Immature natural killer cell (primary cell): ENCODE results near the gene UCKL1. TPM values are rescaled to one million over a fixed set of nuclear protein-coding genes. Genes with fewer than 3 reads are reported as not detected.
"Not testable (repeated sequence)": the region's sequence is repeated elsewhere in the genome, so short reads cannot be mapped to it uniquely, and the experiment has no call there.

ENCODE experiments used
- DNase-seq, 3 donors: peaks; one replicate each; pipeline ENCODE4 v3.0.0; 2022; ENCODE audit warnings: mixed read lengths in 1 of 3
- H3K27ac Mint-ChIP-seq, 6 donors: one replicate each; pipeline ENCODE4 v1.8.0; 2020; ENCODE audit warnings: mixed read lengths in 6 of 6, mild to moderate bottlenecking in 5 of 6, inconsistent platforms in 4 of 6, moderate library complexity in 3 of 6
- H3K27me3 Mint-ChIP-seq, 3 donors: one replicate each; pipeline ENCODE4 v1.8.0; 2020 to 2021; ENCODE audit warnings: low read depth in 3 of 3, mild to moderate bottlenecking in 3 of 3, mixed read lengths in 3 of 3, moderate library complexity in 3 of 3, inconsistent platforms in 1 of 3
- H3K36me3 Mint-ChIP-seq, 3 donors: one replicate each; pipeline ENCODE4 v1.8.0; 2020; ENCODE audit warnings: mixed read lengths in 3 of 3, inconsistent platforms in 2 of 3, mild to moderate bottlenecking in 2 of 3
- H3K4me1 Mint-ChIP-seq, 2 donors: one replicate each; pipeline ENCODE4 v1.8.0; 2020; ENCODE audit warnings: inconsistent platforms in 2 of 2, mild to moderate bottlenecking in 2 of 2, mixed read lengths in 2 of 2, moderate library complexity in 1 of 2
- H3K4me3 Mint-ChIP-seq, 5 donors: one replicate each; pipeline ENCODE4 v1.8.0; 2020; ENCODE audit warnings: mild to moderate bottlenecking in 5 of 5, mixed read lengths in 5 of 5, inconsistent platforms in 3 of 5, moderate library complexity in 3 of 5
- H3K9me3 Mint-ChIP-seq, 6 donors: one replicate each; pipeline ENCODE4 v1.8.0; 2020; ENCODE audit warnings: mild to moderate bottlenecking in 6 of 6, mixed read lengths in 6 of 6, inconsistent platforms in 4 of 6, moderate library complexity in 3 of 6
- polyA plus RNA-seq, 3 donors: library from polyadenylated mRNA; unstranded; fragments of 300-500 nt; fragmentation: Illumina TruSeq; gene quantifications; one replicate each; pipeline ENCODE4 v1.2.3, GENCODE V29; 2021

Gene UCKL1
- polyA plus RNA-seq, 3 donors from 2014 or later: 19.3 to 35.5 (median 30.8) TPM

GRCh38 chr20:63960654-63961621, 4.7 kb upstream of the UCKL1 start:
- H3K9me3 Mint-ChIP-seq, H3K27ac Mint-ChIP-seq, H3K4me3 Mint-ChIP-seq, H3K36me3 Mint-ChIP-seq, H3K27me3 Mint-ChIP-seq, H3K4me1 Mint-ChIP-seq, DNase-seq: not testable (repeated sequence)

GRCh38 chr20:63959699-63960075, 3.5 kb upstream of the UCKL1 start:
- H3K9me3 Mint-ChIP-seq: no peaks in the 10 kb centered on the region

DNA sequence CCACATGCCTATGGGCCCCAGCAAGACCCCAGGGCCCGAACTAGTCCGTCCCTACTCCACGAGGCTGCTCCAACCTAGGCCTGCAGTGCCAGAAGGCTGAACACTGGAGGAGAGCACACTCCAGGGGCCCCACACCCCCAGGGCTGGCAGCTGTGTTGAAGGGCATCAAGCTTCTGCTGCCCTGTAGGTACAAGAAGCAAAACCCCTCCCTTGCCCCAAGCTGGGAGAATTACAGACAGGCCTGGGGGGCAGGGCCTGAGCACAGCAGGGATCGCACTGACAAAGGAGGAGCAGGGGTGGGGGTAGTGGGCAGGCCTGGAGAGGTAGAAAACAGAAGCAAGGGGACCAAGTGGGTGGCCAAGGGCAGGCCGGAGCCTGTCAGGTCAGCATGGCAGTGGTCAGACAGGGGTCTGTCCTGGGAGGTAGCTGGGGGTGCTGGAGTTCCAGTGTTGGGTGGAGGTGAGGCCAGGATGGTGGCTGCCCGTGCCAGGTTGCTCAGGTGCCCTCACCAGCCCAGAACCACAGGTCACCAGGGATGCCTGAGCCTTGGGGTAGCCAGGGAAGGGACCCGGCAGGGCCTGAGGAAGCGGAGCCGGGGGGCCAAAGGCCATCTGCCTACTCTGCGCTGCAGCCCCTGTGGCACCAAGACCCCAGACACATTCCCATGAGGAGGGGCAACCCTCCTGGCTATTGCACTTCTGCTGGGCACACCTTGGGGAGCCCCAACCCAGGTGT, 2.9 kb upstream of the UCKL1 start:
- no peaks in the 10 kb centered on the region for H3K36me3 Mint-ChIP-seq
- H3K27ac Mint-ChIP-seq: no peak overlapping the region
- H3K4me1 Mint-ChIP-seq: peaks cover 6 to 12% of the 10 kb centered on the region in 2 donors
- H3K9me3 Mint-ChIP-seq: no peaks in the 10 kb centered on the region
- no peak for DNase-seq
- H3K4me3 Mint-ChIP-seq: no peak overlapping the region
- peaks cover 0 to 5% (median 2%) of the 10 kb centered on the region in 3 donors for H3K27me3 Mint-ChIP-seq

More at GRCh38 chr20:63959699-63960075, 3.5 kb upstream of the UCKL1 start:
- H3K36me3 Mint-ChIP-seq: no peaks in the 10 kb centered on the region
- H3K27me3 Mint-ChIP-seq: peaks cover 0 to 2% (median 0%) of the 10 kb centered on the region in 3 donors
- H3K4me1 Mint-ChIP-seq: peaks cover under 1 to 7% of the 10 kb centered on the region in 2 donors
- H3K27ac Mint-ChIP-seq: no peak overlapping the region
- DNase-seq: no peak
- no peak overlapping the region for H3K4me3 Mint-ChIP-seq

- Mint-ChIP-seq H3K4me1 (peaks cover 13 to 17% of the 10 kb centered on the region in 2 donors), H3K9me3 (no peaks in the 10 kb centered on the region), H3K27me3 (peaks cover 1 to 6% (median 5%) of the 10 kb centered on the region in 3 donors), H3K27ac (no peak overlapping the region), H3K4me3 (peak overlapping the region in 1 of 5 donors; percentile 37), H3K36me3 (no peaks in the 10 kb centered on the region)
- DNase-seq: no peak
These were observed 2.3 kb upstream of the UCKL1 start for GRCh38 chr20:63958471-63958870.

DNA sequence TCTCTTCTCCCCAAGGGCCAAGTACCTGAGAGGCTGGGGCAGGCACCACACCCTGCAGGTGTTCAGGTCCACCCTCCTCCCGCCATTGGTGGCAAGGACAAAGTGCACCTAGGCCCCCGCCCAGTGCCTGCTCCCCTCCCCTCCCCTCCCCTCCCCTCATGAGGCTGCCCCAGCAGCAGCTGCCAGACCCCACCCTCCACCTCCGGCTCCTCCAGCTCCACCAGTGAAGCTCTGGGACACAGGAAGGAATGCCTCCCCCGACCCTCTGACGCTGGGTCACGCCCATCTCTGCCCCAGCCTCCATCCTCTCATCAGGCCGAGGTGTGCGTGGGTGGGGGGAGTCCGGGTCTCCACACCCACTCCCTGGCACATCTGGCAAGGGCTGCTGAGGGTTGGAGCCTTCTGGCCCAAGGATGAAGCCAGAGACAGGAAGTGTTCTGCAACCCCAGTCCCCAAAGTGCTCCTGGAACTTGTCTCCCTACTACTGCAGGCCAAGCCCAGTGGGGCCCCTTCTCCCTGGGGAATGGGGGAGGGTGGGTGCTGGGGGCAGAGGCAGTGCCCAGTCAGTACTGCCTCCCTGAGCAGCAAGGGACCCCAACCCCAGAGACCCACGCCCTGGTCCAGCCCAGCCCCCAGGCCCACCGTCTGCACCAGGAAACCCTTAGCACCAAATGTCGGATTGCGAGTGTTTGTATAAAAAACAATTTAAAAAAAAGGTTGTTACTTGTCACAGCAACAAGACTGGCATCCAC, 1.6 kb upstream of the UCKL1 start:
- Mint-ChIP-seq H3K4me1 (peaks cover 14 to 19% of the 10 kb centered on the region in 2 donors), H3K36me3 (no peaks in the 10 kb centered on the region), H3K27me3 (peaks cover 2 to 8% (median 5%) of the 10 kb centered on the region in 3 donors), H3K4me3 (no peak overlapping the region), H3K27ac (no peak overlapping the region), H3K9me3 (no peaks in the 10 kb centered on the region)
- DNase-seq: no peak

GRCh38 chr20:63957004-63957689, 931 bp upstream of the UCKL1 start:
- peak in 1 of 3 donors; percentile 36 for DNase-seq
- H3K4me1 Mint-ChIP-seq: peaks cover 14 to 19% of the 10 kb centered on the region in 2 donors
- H3K4me3 Mint-ChIP-seq: peak overlapping the region; percentile 23 to 86 (median 51)
- no peaks in the 10 kb centered on the region for H3K9me3 Mint-ChIP-seq
- peak overlapping the region in 2 of 6 donors; percentile 28 to 53 for H3K27ac Mint-ChIP-seq
- no peaks in the 10 kb centered on the region for H3K36me3 Mint-ChIP-seq
- H3K27me3 Mint-ChIP-seq: peaks cover 2 to 8% (median 8%) of the 10 kb centered on the region in 3 donors

DNA sequence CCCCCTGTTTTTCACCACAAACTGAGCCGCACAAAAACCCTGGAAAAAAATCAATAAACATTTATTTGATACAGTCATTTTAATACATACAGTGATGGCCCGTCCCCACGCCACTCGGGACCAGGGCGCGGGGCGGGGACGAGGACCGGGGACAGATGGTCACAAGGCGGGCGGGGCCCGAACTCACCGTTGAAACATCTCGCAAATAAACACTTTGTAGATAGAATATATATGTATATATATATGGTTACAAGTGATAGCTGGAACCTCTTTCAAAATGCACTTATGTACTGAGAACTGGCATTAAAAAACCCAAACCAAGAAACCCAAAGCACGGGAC, 418 bp upstream of the UCKL1 start:
- peaks cover 2 to 8% (median 8%) of the 10 kb centered on the region in 3 donors for H3K27me3 Mint-ChIP-seq
- peak overlapping the region; percentile 82 to 87 (median 85) for H3K4me3 Mint-ChIP-seq
- peaks cover 14 to 19% of the 10 kb centered on the region in 2 donors for H3K4me1 Mint-ChIP-seq
- no peaks in the 10 kb centered on the region for H3K36me3 Mint-ChIP-seq
- no peak for DNase-seq
- no peaks in the 10 kb centered on the region for H3K9me3 Mint-ChIP-seq
- H3K27ac Mint-ChIP-seq: peak overlapping the region in 5 of 6 donors; percentile 28 to 76 (median 59)

DNA sequence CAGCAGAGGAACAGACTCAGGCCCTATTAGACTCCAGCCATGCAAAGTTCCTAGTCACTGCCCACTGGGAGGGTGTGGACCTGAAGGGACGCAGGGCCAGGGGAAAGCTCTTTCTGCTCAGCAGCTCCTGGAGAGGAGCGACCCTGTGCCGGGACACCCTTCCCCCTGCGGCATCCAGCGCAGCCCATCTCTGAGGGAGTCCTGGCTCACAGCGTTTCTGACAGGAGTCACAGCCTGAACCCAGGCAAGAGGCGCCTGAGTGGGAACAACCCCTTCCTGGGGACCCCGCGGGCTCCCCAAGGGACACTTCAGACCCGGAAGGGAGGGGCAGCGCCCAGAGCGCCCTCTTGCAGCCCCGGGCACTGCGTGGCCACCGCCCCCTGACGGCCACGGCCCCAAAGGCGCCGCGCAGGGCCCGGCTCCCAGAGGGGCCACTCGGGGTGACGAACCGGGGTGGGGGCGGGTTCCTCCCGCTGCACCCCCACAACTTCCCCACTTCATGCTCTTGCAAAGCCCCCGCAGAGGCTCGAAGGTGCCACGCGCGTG, 862 bp downstream of the UCKL1 start:
- Mint-ChIP-seq H3K4me3 (peak overlapping the region; percentile 74 to 82 (median 78)), H3K36me3 (no peaks in the 10 kb centered on the region), H3K27ac (no peak overlapping the region), H3K27me3 (peaks cover 2 to 8% (median 8%) of the 10 kb centered on the region in 3 donors), H3K9me3 (no peaks in the 10 kb centered on the region), H3K4me1 (peaks cover 14 to 20% of the 10 kb centered on the region in 2 donors)
- peak; percentile 33 to 35 (median 34) for DNase-seq

DNA sequence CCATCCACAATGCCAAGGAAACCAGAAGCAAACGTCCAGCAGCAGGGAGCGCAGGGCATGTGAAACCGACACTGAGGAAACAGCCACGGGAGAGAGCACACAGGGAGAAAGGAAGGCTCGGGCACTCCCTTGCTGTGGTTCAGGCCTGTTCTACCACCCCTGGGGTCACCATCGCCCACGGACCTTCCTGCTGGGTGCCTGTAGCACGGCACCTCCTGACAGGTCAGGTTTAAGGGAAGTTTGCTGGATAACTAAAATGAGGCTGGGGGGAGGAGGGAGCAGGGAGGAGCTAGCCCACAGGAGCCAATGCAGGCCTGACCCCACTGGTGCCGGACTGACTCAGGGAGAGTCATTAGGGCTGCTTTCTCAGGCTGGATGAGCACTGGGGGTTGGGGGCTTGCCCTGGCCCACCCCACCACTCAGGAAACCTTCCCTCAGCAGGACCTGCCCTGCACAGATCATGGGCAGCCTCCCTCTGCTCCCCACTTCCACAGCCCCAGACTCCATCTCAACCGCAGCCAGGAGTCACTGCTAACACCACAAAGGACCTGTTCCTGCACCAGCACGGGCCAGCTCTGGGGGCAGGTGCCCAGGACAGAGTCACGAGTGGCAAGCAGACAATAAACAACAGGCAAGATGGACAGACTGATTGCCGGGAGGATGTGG, 2.3 kb downstream of the UCKL1 start:
- peaks cover 6 to 14% (median 12%) of the 10 kb centered on the region in 3 donors for H3K27me3 Mint-ChIP-seq
- H3K36me3 Mint-ChIP-seq: no peaks in the 10 kb centered on the region
- no peaks in the 10 kb centered on the region for H3K9me3 Mint-ChIP-seq
- peaks cover 26 to 30% of the 10 kb centered on the region in 2 donors for H3K4me1 Mint-ChIP-seq
- H3K4me3 Mint-ChIP-seq: peak overlapping the region; percentile 63 to 82 (median 74)
- DNase-seq: no peak
- peak overlapping the region in 4 of 6 donors; percentile 45 to 74 (median 70) for H3K27ac Mint-ChIP-seq

DNA sequence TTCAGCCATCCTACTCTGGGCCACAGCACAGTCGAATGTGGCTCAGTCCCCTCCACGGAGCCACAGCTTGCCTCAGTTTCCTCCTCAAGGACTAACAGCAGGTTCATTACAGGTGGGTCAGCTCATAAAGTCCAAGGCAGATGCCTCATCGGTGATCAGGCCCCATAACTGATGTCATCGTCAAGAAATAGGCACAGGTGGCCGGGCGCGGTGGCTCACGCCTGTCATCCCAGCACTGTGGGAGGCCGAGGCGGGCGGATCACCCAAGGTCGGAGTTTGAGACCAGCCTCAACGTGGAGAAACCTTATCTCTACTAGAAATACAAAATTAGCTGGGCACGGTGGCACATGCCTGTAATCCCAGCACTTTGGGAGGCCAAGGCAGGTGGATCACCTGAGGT, 3.4 kb downstream of the UCKL1 start:
- Mint-ChIP-seq H3K4me1 (peaks cover 37 to 41% of the 10 kb centered on the region in 2 donors), H3K4me3 (no peak overlapping the region), H3K36me3 (no peaks in the 10 kb centered on the region), H3K9me3 (no peaks in the 10 kb centered on the region), H3K27me3 (peaks cover 10 to 22% (median 21%) of the 10 kb centered on the region in 3 donors), H3K27ac (peak overlapping the region in 1 of 6 donors; percentile 60)
- no peak for DNase-seq

DNA sequence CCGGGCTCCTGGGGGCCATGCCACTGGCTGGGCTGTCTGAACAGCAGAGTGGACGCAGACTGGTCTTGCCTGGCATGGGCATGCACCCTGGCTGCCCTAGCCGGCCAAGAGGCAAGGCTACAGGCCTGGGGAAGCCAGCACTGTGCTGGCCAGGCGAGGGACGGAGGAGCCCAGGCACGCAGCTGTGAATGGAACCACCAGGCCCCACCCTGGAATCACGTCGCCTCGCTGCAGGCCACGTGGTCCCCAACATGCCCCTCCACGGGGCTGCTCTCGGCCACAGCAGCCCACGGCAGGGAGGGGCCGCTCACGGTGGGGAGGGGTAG, 4.0 kb downstream of the UCKL1 start:
- no peak overlapping the region for H3K4me3 Mint-ChIP-seq
- H3K27me3 Mint-ChIP-seq: peaks cover 10 to 23% (median 22%) of the 10 kb centered on the region in 3 donors
- H3K36me3 Mint-ChIP-seq: no peaks in the 10 kb centered on the region
- no peak overlapping the region for H3K27ac Mint-ChIP-seq
- peaks cover 43 to 47% of the 10 kb centered on the region in 2 donors for H3K4me1 Mint-ChIP-seq
- no peak for DNase-seq
- H3K9me3 Mint-ChIP-seq: no peaks in the 10 kb centered on the region

DNA sequence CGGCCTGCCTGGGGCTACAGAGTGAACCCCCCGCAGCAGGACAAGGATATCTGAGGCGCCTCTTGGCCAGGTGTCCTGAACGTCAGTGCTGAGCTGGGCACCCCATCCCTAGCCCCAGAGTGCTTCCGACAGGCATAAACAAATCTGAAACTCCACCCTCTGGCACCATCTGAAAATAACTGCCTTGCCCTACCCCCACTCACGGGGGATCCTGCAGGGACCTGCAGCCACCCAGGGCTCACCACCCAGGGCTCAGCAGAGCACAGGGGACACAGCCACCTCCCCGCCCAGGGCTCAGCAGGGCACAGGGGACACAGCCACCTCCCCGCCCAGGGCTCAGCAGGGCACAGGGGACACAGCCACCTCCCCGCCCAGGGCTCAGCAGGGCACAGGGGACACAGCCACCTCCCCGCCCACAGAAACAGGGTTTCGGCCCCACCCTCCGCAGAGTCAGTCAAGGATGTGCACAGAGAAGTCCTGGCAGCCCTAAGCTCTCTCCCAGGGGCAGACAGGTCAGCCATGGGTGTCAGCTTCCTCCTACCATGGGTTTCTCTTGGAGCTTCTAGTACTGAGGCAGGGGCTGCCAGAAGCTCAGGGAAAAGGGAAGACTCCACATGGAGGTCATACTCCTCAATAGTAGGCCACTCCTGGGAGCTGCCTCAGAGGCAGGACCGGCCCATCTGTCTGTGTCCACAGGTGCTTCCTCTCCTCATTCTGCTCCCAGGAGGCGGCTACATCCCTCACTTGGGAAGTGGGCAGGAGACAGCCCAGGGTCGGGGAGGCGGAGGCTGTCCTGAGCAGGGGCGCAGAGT, 4.6 kb downstream of the UCKL1 start:
- Mint-ChIP-seq H3K27me3 (peaks cover 10 to 26% (median 24%) of the 10 kb centered on the region in 3 donors), H3K27ac (no peak overlapping the region), H3K4me3 (no peak overlapping the region), H3K36me3 (no peaks in the 10 kb centered on the region), H3K9me3 (no peaks in the 10 kb centered on the region), H3K4me1 (peaks cover 49 to 51% of the 10 kb centered on the region in 2 donors)
- DNase-seq: no peak
